ENCODE data around the gene VDR. TPM values are rescaled to one million over a fixed set of nuclear protein-coding genes. Genes with fewer than 3 reads are reported as not detected.

VDR gene
- total and polyA plus RNA-seq, 2 experiments from 2014 or later = not detected

GRCh38 chr12:47862167-47862750, 42.5 kb downstream of the VDR start:
- no peak for DNase-seq (ENCODE audit: low read depth in 1 of 2, low spot score in 1 of 2)
- H3K9me3 ChIP-seq (ENCODE audit: low read depth) = no peaks in the 10 kb centered on the region
- no peaks in the 10 kb centered on the region for H3K27me3 ChIP-seq
- no peak overlapping the region for H3K4me3 ChIP-seq
- H3K4me1 ChIP-seq (ENCODE audit: low read depth) = no peaks in the 10 kb centered on the region
- no peak overlapping the region for H3K27ac ChIP-seq
- no peaks in the 10 kb centered on the region for H3K36me3 ChIP-seq
- no peak for TF ChIP-seq CTCF (IDR thresholded peaks at IDR 0.05; ENCODE audit: low read depth, low read length)

- TF ChIP-seq CTCF (IDR thresholded peaks at IDR 0.05; ENCODE audit: low read depth, low read length) = no peak
- no peaks in the 10 kb centered on the region for H3K9me3 ChIP-seq (ENCODE audit: low read depth)
- no peaks in the 10 kb centered on the region for H3K27me3 ChIP-seq
- DNase-seq (ENCODE audit: low read depth in 1 of 2, low spot score in 1 of 2) = no peak
- H3K4me3 ChIP-seq = no peak overlapping the region
- no peak overlapping the region for H3K27ac ChIP-seq
- no peaks in the 10 kb centered on the region for H3K36me3 ChIP-seq
- no peaks in the 10 kb centered on the region for H3K4me1 ChIP-seq (ENCODE audit: low read depth)
These were observed 43.9 kb downstream of the VDR start for GRCh38 chr12:47860873-47861272.

- no peaks in the 10 kb centered on the region for H3K36me3 ChIP-seq
- no peak overlapping the region for H3K27ac ChIP-seq
- TF ChIP-seq CTCF (IDR thresholded peaks at IDR 0.05; ENCODE audit: low read depth, low read length) = no peak
These were observed 44.4 kb downstream of the VDR start for GRCh38 chr12:47860279-47860841.

GRCh38 chr12:47858511-47859266, 46.1 kb downstream of the VDR start:
- Histone ChIP-seq H3K9me3 (ENCODE audit: low read depth) (no peaks in the 10 kb centered on the region), H3K36me3 (no peaks in the 10 kb centered on the region), H3K27me3 (no peaks in the 10 kb centered on the region), H3K4me3 (no peak overlapping the region), H3K27ac (no peak overlapping the region), H3K4me1 (ENCODE audit: low read depth) (no peaks in the 10 kb centered on the region)
- DNase-seq (ENCODE audit: low read depth in 1 of 2, low spot score in 1 of 2) = no peak
- no peak for TF ChIP-seq CTCF (IDR thresholded peaks at IDR 0.05; ENCODE audit: low read depth, low read length)

More at GRCh38 chr12:47860279-47860841, 44.4 kb downstream of the VDR start:
- Histone ChIP-seq H3K27me3 (no peaks in the 10 kb centered on the region), H3K4me3 (no peak overlapping the region), H3K4me1 (ENCODE audit: low read depth) (no peaks in the 10 kb centered on the region), H3K9me3 (ENCODE audit: low read depth) (no peaks in the 10 kb centered on the region)
- DNase-seq (ENCODE audit: low read depth in 1 of 2, low spot score in 1 of 2) = no peak

GRCh38 chr12:47856721-47857575, 47.8 kb downstream of the VDR start:
- H3K27me3 ChIP-seq = no peaks in the 10 kb centered on the region
- no peaks in the 10 kb centered on the region for H3K36me3 ChIP-seq
- H3K27ac ChIP-seq = no peak overlapping the region
- TF ChIP-seq CTCF (IDR thresholded peaks at IDR 0.05; ENCODE audit: low read depth, low read length) = no peak
- H3K4me3 ChIP-seq = no peak overlapping the region
- no peaks in the 10 kb centered on the region for H3K9me3 ChIP-seq (ENCODE audit: low read depth)
- H3K4me1 ChIP-seq (ENCODE audit: low read depth) = peaks cover 8% of the 10 kb centered on the region
- no peak for DNase-seq (ENCODE audit: low read depth in 1 of 2, low spot score in 1 of 2)
